ENCODE data around the gene RHOH.
"Not testable (repeated sequence)": the region's sequence is repeated elsewhere in the genome, so short reads cannot be mapped to it uniquely, and the experiment has no call there.

RHOH gene, protein sequence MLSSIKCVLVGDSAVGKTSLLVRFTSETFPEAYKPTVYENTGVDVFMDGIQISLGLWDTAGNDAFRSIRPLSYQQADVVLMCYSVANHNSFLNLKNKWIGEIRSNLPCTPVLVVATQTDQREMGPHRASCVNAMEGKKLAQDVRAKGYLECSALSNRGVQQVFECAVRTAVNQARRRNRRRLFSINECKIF

GRCh38 chr4:40196724-40197281 lies at the start of gene RHOH:
TSS of gene RHOH (plus strand) at chr4:40197031. CDS start at chr4:40243387, 46,356 bp downstream.
- DNase-seq (ENCODE audit: low read depth) = peak; percentile 64

DNA sequence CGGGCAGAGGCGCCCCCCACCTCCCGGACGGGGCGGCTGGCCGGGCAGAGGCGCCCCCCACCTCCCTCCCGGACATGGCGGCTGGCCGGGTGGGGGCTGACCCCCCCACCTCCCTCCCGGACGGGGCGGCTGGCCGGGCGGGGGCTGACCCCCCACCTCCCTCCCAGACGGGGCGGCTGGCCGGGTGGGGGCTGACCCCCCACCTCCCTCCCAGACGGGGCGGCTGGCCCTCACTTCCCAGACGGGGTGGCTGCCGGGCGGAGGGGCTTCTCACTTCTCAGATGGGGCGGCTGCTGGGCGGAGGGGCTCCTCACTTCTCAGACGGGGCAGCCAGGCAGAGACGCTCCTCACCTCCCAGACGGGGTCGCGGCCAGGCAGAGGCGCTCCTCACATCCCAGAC lies 49.3 kb upstream of the RHOH start:
- not testable (repeated sequence) for DNase-seq (ENCODE audit: low read depth)

GRCh38 chr4:40149960-40150385 lies 46.9 kb upstream of the RHOH start:
- peak; percentile 66 for DNase-seq (ENCODE audit: low read depth)

DNA sequence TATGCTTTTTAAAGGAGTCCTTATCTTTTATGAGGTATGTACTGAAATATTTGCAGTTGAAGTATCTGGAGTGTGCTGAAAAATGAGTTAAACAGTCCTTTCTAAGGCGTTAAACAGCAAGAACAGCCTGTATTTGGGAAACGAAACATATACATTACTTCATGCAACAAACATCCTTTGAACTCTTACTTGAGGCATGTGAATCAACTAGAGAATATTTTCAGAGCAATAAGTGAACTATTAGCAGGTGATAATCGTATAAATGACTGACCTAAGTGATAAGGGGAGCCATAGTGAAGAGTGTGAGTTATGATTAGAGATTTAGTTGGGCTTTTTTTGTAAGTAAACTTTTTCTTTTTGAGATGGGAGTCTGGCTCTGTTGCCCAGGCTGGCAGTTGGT lies 45.9 kb upstream of the RHOH start:
- no peak for DNase-seq (ENCODE audit: low read depth)

- DNase-seq (ENCODE audit: low read depth) = no peak
Observed at GRCh38 chr4:40152637-40153036, 44.2 kb upstream of the RHOH start.

- DNase-seq (ENCODE audit: low read depth) = no peak
Observed at GRCh38 chr4:40157436-40157835, 39.4 kb upstream of the RHOH start.

- DNase-seq (ENCODE audit: low read depth) = no peak
Observed at GRCh38 chr4:40160258-40160657, 36.6 kb upstream of the RHOH start.

DNA sequence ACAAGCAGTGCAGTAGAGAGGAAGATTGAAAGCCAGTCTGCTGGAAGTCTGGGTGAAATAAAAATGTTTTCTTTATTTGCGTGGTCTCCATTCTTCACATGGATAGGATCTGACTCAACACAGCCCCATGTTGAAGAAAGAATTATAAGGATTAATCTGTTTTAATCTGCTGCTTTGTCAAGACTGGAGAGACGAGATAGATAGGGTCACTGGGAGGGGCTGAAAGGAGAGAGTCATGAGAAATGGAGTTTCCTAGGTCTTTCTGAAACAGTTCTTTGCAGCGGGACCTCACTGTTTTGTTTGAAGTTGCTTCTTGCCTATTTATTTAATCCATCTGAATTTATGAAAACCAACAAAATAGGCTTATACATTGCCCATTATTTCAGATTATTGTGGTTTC lies 32.4 kb upstream of the RHOH start:
- no peak for DNase-seq (ENCODE audit: low read depth)

DNA sequence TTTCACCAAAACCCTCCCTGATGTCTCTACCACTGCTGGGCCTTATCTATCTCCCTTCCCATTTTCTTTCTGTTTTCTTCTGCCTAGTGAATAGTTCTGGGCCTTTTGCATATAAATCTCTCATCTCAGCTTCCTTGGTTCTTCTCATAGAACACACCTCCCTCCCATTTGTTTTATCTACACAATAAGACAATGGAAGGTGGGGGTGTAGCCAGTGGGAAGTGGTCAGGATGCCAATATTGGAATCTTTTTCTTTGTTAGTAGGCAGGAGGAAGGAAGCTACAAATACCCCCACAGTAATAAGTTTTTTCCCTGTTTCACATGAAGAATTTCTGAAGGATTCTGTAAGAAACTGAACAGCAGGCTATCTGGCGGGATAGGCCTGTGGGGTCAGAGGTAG lies 30.9 kb upstream of the RHOH start:
- DNase-seq (ENCODE audit: low read depth) = no peak

GRCh38 chr4:40168070-40168469 lies 28.8 kb upstream of the RHOH start:
- DNase-seq (ENCODE audit: low read depth) = no peak

- no peak for DNase-seq (ENCODE audit: low read depth)
Observed at GRCh38 chr4:40170588-40170987, 26.2 kb upstream of the RHOH start.

- DNase-seq (ENCODE audit: low read depth) = no peak
Observed at GRCh38 chr4:40173470-40173875, 23.4 kb upstream of the RHOH start.

DNA sequence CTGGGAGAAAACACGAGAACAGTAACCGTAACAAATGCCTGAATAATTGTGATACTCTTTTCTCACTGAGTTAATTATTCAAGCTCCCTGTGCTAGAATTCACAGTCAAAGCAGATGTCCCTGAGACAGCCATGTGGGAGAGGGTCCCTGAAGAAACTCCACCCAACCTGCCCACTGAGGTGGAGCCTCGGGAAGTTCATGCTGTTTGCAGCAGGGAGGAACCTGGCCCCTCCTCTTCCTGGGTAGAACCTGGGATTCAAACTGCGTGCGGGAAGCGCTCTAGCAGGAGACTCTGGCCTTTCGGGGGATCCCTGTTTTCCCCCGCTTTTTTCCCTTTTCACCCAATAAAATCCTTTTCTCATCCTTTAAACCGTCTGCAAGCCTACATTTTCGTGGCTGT lies 20.2 kb upstream of the RHOH start:
- DNase-seq (ENCODE audit: low read depth) = no peak

GRCh38 chr4:40177591-40177990 lies 19.2 kb upstream of the RHOH start:
- no peak for DNase-seq (ENCODE audit: low read depth)

- DNase-seq (ENCODE audit: low read depth) = no peak
Observed at GRCh38 chr4:40178672-40179071, 18.2 kb upstream of the RHOH start.

DNA sequence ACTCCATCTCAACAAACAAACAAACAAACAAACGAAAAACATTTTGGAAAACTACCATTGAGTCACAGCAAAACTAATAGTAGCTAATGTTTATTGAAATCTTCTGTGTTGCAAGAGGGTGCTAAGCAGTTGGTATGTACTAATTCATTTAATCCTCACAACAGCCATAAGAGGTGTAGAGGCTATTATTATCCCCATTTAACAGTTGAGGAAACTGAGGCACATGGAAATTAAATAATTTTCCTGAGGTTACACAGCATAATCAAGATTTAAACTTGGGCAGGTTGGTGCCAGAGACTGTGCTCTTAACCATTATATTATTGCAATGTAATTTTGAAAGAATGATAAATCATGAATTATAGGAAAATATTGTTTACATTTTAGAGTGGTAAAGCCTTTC lies 17.5 kb upstream of the RHOH start:
- no peak for DNase-seq (ENCODE audit: low read depth)

DNA sequence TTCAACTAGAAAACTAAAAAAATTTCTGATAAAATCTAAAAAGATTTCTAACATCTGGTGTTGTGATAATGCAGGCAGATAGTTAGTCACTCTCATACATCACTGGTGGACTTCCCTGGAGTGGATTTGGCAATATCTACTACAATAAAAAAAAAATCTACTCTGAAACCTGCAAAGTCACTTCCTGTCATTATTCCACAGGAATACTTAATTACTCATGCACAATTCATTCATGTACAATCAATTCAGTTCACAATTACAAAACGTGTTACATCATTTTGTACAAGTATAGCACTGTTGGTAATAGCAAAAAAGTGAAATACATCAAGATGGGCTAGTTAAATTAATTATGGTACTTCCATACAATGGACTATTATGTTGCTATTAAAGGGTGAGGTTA lies 16.5 kb upstream of the RHOH start:
- DNase-seq (ENCODE audit: low read depth) = no peak

DNA sequence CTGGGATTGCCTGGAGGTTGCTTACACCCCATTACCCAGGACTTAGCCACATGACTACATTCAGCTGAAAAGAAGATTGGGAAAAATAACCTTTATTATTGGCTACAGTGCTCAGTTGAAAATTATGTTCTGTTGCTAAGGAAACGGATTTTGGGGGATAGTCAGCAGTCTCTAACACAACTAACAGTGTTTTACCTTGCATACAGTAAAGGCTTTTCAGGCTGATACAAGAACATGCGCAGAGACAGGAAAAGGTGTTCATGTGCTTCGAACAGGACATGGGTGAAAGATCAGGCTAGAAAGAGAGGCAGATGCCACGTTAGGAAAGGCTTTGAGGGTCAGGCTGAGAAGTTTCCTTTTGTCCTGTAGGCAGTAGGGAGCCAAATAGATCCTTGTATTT lies 14.8 kb upstream of the RHOH start:
- DNase-seq (ENCODE audit: low read depth) = no peak

GRCh38 chr4:40182954-40183353 lies 13.9 kb upstream of the RHOH start:
- no peak for DNase-seq (ENCODE audit: low read depth)

DNA sequence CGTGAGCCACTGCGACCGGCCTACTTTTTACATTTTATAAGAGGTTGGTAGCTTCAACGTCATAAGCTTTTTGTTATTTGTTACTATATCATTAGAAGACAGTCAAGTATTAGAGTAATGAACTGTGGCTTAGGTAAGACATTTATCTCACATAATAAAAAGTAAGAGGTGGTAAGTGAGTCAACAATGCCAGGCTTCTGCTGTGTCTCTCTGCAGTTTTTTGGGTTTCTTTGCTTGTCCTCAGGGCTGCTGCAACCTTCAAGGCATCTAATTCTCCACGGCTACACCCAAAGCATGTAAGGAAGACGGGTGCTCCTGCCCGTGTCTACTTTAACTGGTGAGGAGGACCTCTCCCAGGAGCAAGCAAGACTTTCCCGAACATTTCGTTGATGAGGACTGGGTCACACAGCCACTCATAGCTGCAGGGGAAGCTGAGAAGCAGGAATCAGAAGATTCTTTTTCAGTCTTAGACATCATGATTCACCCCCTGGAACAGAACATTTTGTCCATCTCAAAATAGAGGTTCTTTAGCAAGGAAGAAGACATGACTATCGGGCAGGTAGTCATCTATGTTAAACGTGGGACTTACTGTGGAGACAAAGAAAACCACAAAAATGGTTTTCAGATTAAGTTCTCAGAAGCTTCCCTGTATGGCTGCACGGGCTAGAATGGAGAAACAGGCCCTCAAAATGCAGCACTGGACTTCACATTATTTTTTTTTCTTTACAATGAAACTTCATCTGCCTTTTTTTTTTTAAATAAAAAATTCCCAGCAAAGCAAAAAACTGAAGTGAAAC lies 13.0 kb upstream of the RHOH start:
- DNase-seq (ENCODE audit: low read depth) = no peak

- no peak for DNase-seq (ENCODE audit: low read depth)
Observed at GRCh38 chr4:40185830-40186664, 10.8 kb upstream of the RHOH start.

- DNase-seq (ENCODE audit: low read depth) = no peak
Observed at GRCh38 chr4:40186665-40187014, 10.2 kb upstream of the RHOH start.
